Ramos (cell line): ENCODE measurements around the gene LMAN2.

Experiments used
- in situ Hi-C: fragments of 300-500 bp; cut with MboI; formaldehyde crosslinking; loops from one replicate; pipeline ENCODE4 v1.14.3; 2022; ENCODE audit warnings: low sequenced_read_pairs; ENCODE audit not compliant: unreplicated experiment

Gene LMAN2

GRCh38 chr5:177332031-177332895, 19.2 kb downstream of the LMAN2 start:
- in situ Hi-C loops = no loop called here

GRCh38 chr5:177330991-177331842, 20.3 kb downstream of the LMAN2 start:
- in situ Hi-C loops = no loop called here

GRCh38 chr5:177329883-177330282, 21.6 kb downstream of the LMAN2 start:
- in situ Hi-C loops = no loop called here

- in situ Hi-C loops = no loop called here
Measured at GRCh38 chr5:177328545-177329231, 22.8 kb downstream of the LMAN2 start.

- in situ Hi-C loops = no loop called here
Measured at GRCh38 chr5:177327539-177328522, 23.6 kb downstream of the LMAN2 start.

- in situ Hi-C loops = no loop called here
Measured at GRCh38 chr5:177325868-177326381, 25.5 kb downstream of the LMAN2 start.

- in situ Hi-C loops = no loop called here
Measured at GRCh38 chr5:177320879-177321278, 30.6 kb downstream of the LMAN2 start.

- in situ Hi-C loops = no loop called here
Measured at GRCh38 chr5:177319913-177320588, 31.4 kb downstream of the LMAN2 start.

- in situ Hi-C loops = no loop called here
Measured at GRCh38 chr5:177317959-177318377, 33.5 kb downstream of the LMAN2 start.

- in situ Hi-C loops = no loop called here
Measured at GRCh38 chr5:177316005-177316404, 35.5 kb downstream of the LMAN2 start.

- in situ Hi-C loops = no loop called here
Measured at GRCh38 chr5:177315411-177315810, 36.1 kb downstream of the LMAN2 start.

GRCh38 chr5:177314376-177315342, 36.8 kb downstream of the LMAN2 start:
- in situ Hi-C loops = loop anchor here (5.0 kb wide), 2 partner anchors 143 to 197 kb away; no protein-coding TSS in a partner anchor

- in situ Hi-C loops = loop anchor here (5.0 kb wide), 2 partner anchors 144 to 196 kb away; no protein-coding TSS in a partner anchor
Measured at GRCh38 chr5:177313561-177314259, 37.8 kb downstream of the LMAN2 start.

GRCh38 chr5:177312649-177313181, 38.8 kb downstream of the LMAN2 start:
- in situ Hi-C loops = loop anchor here (5.0 kb wide), 2 partner anchors 145 to 195 kb away; no protein-coding TSS in a partner anchor

- in situ Hi-C loops = loop anchor here (5.0 kb wide), 2 partner anchors 145 to 195 kb away; no protein-coding TSS in a partner anchor
Measured at GRCh38 chr5:177311723-177312648, 39.5 kb downstream of the LMAN2 start, which contains the start of gene MXD3. Gene MXD3 (minus strand): TSS chr5:177311898. CDS start chr5:177311830, 68 bp downstream.
